Measurements from ENCODE around the gene CAMK2G.
"Not testable (repeated sequence)": the region's sequence is repeated elsewhere in the genome, so short reads cannot be mapped to it uniquely, and the experiment has no call there.

CAMK2G gene

GRCh38 chr10:73809061-73809818 is 65.1 kb downstream of the CAMK2G start:
- no peak for DNase-seq

- DNase-seq, result no peak
These were observed 66.1 kb downstream of the CAMK2G start for GRCh38 chr10:73808021-73808815.

DNA sequence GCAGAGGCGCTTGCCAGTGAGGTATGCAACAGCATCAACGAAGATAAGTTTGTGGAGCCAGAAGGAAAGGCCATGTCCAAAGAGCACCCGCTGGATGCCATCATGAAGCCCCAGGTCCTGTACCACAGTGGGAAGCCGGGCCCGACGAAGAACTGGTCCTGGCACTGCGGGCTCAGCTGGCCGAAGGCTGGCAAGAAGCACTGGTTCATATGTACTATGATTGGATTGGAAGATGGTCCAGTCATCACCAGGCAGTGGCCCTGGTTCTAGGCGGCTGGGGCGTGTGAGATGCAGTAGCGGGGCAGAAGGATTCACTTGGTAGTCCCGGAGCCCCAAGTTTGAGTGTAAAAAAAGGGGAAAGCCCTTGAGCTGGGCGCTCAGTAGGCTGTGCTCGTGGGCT is 66.9 kb downstream of the CAMK2G start:
- DNase-seq, result no peak

GRCh38 chr10:73806176-73806950 is 68.0 kb downstream of the CAMK2G start:
- no peak for DNase-seq

- DNase-seq, result no peak
These were observed 70.6 kb downstream of the CAMK2G start for GRCh38 chr10:73803680-73804286.

- DNase-seq, result no peak
These were observed 71.9 kb downstream of the CAMK2G start for GRCh38 chr10:73802276-73802991.

DNA sequence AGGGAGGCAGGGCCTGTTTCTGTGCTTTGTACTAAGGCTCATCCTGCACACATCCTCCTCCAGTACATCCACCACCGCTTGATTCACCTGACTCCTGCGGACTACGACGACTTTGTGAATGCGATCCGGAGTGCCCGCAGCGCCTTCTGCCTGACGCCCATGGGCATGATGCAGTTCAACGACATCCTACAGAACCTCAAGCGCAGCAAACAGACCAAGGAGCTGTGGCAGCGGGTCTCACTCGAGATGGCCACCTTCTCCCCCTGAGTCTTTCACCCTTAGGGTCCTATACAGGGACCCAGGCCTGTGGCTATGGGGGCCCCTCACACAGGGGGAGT is 73.1 kb downstream of the CAMK2G start:
- no peak for DNase-seq

- no peak for DNase-seq
These were observed 73.6 kb downstream of the CAMK2G start for GRCh38 chr10:73800560-73801252.

- no peak for DNase-seq
These were observed 74.3 kb downstream of the CAMK2G start for GRCh38 chr10:73799899-73800559.

DNA sequence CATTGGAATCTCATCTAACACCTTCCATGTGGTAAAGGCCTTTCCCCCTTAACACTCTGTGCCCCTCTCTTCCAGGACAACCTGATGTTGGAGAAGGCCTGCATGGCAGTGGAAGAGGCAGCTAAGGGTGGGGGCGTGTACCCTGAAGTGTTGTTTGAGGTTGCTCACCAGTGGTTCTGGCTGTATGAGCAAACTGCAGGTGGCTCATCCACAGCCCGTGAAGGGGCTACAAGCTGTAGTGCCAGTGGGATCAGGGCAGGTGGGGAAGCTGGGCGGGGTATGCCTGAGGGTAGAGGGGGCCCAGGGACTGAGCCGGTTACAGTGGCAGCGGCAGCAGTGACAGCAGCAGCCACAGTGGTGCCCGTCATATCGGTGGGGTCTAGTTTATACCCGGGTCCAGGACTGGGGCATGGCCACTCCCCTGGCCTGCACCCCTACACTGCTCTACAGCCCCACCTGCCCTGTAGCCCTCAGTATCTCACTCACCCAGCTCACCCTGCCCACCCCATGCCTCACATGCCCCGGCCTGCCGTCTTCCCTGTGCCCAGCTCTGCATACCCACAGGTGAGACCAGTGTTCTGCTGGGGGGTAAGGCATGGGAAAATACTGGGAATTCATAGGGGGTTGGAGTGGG is 75.3 kb downstream of the CAMK2G start:
- no peak for DNase-seq

- no peak for DNase-seq
These were observed 76.3 kb downstream of the CAMK2G start for GRCh38 chr10:73798087-73798486.

DNA sequence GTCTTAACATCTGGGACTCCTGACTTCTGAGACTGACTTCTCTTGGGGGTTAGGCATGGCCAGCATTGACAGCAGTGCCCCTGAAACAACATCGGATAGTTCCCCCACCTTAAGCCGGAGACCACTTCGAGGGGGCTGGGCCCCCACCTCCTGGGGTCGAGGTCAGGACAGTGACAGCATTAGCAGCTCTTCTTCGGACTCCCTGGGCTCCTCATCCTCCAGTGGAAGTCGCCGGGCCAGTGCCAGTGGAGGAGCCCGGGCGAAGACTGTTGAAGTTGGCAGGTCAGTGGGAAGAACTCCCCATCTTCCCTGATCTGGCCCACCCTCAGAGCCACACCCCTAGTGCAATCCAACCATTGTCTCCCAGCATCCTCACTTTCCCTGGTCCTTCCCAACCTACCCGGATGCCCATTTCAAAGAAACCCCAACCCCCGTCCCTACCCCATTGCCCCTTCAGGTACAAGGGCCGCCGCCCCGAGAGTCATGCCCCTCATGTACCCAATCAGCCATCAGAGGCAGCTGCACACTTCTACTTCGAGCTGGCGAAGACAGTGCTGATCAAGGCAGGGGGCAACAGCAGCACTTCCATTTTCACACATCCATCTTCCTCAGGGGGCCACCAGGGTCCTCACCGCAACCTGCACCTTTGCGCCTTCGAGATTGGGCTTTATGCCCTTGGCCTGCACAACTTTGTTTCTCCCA is 76.9 kb downstream of the CAMK2G start:
- DNase-seq, result no peak

DNA sequence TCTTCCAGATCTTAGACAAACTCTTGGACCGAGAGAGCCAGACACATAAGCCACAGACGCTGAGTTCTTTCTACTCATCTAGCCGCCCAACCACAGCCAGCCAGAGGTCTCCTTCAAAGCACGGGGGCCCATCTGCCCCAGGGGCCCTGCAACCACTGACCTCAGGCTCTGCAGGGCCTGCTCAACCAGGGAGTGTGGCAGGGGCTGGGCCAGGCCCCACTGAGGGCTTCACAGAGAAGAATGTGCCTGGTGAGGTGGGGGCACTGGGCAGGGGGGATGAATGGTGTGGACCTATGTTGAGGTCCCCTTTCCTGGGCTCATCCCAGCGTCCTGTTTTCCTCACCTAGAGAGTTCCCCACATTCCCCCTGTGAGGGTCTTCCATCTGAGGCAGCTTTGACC is 77.6 kb downstream of the CAMK2G start:
- DNase-seq, result no peak

GRCh38 chr10:73796035-73796434 is 78.3 kb downstream of the CAMK2G start:
- not testable (repeated sequence) for DNase-seq

DNA sequence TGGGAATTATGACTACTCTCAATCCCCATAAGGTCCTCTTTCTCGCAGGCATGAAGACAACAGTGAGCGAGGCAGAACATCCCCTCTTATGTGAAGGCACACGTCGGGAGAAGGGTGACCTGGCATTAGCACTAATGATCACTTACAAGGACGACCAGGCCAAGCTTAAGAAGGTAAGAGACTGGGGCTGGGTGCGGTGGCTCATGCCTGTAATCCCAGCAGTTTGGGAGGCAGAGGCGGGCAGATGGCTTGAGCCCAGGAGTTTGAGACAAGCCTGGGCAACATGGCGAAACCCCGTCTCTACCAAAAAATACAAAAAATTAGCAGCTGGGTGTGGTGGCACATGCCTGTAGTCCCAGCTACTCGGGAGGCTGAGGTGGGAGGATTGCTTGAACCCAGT is 78.9 kb downstream of the CAMK2G start:
- not testable (repeated sequence) for DNase-seq

DNA sequence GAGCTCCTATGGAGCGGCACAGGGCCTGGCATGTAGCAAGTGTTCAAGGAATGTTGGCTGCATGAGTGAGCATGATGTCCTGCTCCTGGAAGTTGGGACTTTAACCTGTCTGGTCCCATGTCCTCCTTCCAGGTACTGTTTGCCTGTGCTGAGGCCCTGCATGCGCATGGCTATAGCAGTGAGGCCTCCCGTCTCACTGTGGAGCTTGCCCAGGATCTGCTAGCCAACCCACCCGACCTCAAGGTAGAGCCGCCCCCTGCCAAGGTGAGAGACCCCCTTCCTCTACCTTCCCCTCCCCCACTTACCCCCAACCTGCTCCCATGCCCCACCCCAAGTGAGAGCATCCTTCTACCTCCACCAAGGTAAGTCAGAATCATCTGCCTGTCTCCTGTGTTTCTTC is 80.9 kb downstream of the CAMK2G start:
- DNase-seq, result no peak

- no peak for DNase-seq
These were observed 82.4 kb downstream of the CAMK2G start for GRCh38 chr10:73791871-73792400.

DNA sequence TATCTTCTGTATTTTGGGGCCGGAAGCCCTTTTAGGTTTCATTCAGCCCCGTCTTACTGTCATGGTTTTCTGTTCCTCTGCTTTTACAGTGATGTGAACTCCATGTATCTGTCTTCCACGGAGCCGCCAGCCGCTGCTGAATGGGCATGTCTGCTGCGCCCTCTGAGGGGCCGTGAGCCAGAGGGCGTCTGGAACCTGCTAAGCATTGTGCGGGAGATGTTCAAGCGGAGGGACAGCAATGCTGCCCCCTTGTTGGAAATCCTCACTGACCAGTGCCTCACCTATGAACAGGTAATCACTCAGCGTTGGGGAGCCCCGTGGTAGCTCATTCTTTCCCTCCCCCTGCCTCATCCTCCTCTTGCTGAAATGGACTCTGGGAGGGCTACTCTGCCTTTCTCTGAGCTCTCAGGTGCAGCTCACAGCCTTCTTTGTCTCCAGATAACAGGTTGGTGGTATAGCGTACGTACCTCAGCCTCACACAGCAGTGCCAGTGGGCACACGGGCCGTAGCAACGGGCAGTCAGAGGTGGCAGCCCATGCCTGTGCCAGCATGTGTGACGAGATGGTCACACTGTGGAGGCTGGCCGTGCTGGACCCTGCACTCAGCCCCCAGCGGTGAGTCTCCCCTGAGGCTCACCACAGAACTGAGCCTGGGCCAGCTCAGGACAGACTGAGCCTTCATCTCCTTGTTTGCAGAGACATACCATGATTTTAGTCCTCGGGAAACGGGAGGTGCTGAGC is 83.3 kb downstream of the CAMK2G start:
- no peak for DNase-seq

- DNase-seq, result no peak
These were observed 84.7 kb downstream of the CAMK2G start for GRCh38 chr10:73789659-73790055.

Data from DMS153 (cell line).